Skin of body (tissue), 3 donors: ENCODE results near the gene TMPRSS2. TPM values are rescaled to one million over a fixed set of nuclear protein-coding genes. Genes with fewer than 3 reads are reported as not detected.
"Not testable (repeated sequence)": the region's sequence is repeated elsewhere in the genome, so short reads cannot be mapped to it uniquely, and the experiment has no call there.

Source experiments
- DNase-seq: peaks from one replicate; lab custom pipeline; 2025; lab: John Stamatoyannopoulos, UW
- small RNA-seq: library from RNA; depleted of rRNA; stranded (forward); fragments of <200 nt; gene quantifications from one replicate; pipeline ENCODE3, GENCODE V24; 2014; ENCODE audit warnings: low replicate concordance
- total RNA-seq: library from RNA; depleted of rRNA; stranded (reverse); fragments of >200 nt; gene quantifications from one replicate; pipeline ENCODE4 v1.2.3, GENCODE V29; 2014

The TMPRSS2 gene
- total RNA-seq, 1 donor from 2014 or later = 0.69 TPM

- DNase-seq = no peak
Observed at GRCh38 chr21:41428311-41428710, 79.6 kb downstream of the TMPRSS2 start.

GRCh38 chr21:41427556-41427955, 80.4 kb downstream of the TMPRSS2 start:
- no peak for DNase-seq

- DNase-seq = no peak
Observed at GRCh38 chr21:41426676-41427404, 81.1 kb downstream of the TMPRSS2 start.

- DNase-seq = no peak
Observed at GRCh38 chr21:41425954-41426675, 81.8 kb downstream of the TMPRSS2 start, which contains the start of gene MX1. Gene MX1, plus strand, starts transcription at chr21:41426239. Its CDS starts 5,832 bp downstream, at chr21:41432071.

- no peak for DNase-seq
Observed at GRCh38 chr21:41425588-41425953, 82.4 kb downstream of the TMPRSS2 start.

- not testable (repeated sequence) for DNase-seq
Observed at GRCh38 chr21:41423305-41423636, 84.7 kb downstream of the TMPRSS2 start.

GRCh38 chr21:41422546-41423304, 85.2 kb downstream of the TMPRSS2 start:
- DNase-seq = no peak

GRCh38 chr21:41420998-41421397, 87.0 kb downstream of the TMPRSS2 start:
- not testable (repeated sequence) for DNase-seq

GRCh38 chr21:41419921-41420862, 87.8 kb downstream of the TMPRSS2 start:
- peak; percentile 83 for DNase-seq

- no peak for DNase-seq
Observed at GRCh38 chr21:41418956-41419680, 88.8 kb downstream of the TMPRSS2 start.

- no peak for DNase-seq
Observed at GRCh38 chr21:41418393-41418792, 89.6 kb downstream of the TMPRSS2 start.

GRCh38 chr21:41417505-41417904, 90.5 kb downstream of the TMPRSS2 start:
- DNase-seq = not testable (repeated sequence)

Small RNA genes within 50 kb of the gene (small RNA-seq; reads per million reads assigned to genes)
- gene RF00421 = not detected

Other genes with a start within 250 kb of the TMPRSS2 start
- gene FAM3B, start 191.4 kb downstream of the TMPRSS2 start, total RNA-seq = 0.20 TPM
- gene MX2, start 146.1 kb downstream of the TMPRSS2 start, total RNA-seq = 4.5 TPM
- 5.8 TPM for gene MX1, start 81.9 kb downstream of the TMPRSS2 start, total RNA-seq